ENCODE data around the gene SPOCK1. TPM values are rescaled to one million over a fixed set of nuclear protein-coding genes. Genes with fewer than 3 reads are reported as not detected.
"Not testable (repeated sequence)": the region's sequence is repeated elsewhere in the genome, so short reads cannot be mapped to it uniquely, and the experiment has no call there.

The SPOCK1 gene
- total and polyA plus RNA-seq, 2 experiments from 2014 or later, result 5.6 to 10.1 TPM

- Histone ChIP-seq H3K4me3 (no peak overlapping the region), H3K4me2 (no peak overlapping the region), H3K9me2 (replicated peaks; ENCODE audit: insufficient read depth) (no peaks in the 10 kb centered on the region), H3K9me3 (ENCODE audit: low read depth) (no peaks in the 10 kb centered on the region), H3K4me1 (ENCODE audit: insufficient read depth) (no peaks in the 10 kb centered on the region), H4K20me1 (ENCODE audit: insufficient read depth, poor library complexity, severe bottlenecking) (no peaks in the 10 kb centered on the region), H2AFZ (no peak overlapping the region), H3K27me3 (no peaks in the 10 kb centered on the region), H3K36me3 (replicated peaks; ENCODE audit: insufficient read depth, low read depth) (no peaks in the 10 kb centered on the region), H3K27ac (no peak overlapping the region), H3K79me2 (no peaks in the 10 kb centered on the region)
- WGBS (ENCODE audit: low lambda C conversion rate, missing lambda C conversion rate), result 55% methylated on average over 5 of the region's 5 CpGs
- no peak for TF ChIP-seq EZH2phosphoT487 (IDR thresholded peaks at IDR 0.05; ENCODE audit: low read depth, severe bottlenecking, unreplicated experiment)
- no peak for TF ChIP-seq CTCF (IDR thresholded peaks at IDR 0.05; ENCODE audit: poor library complexity)
- no peak for TF ChIP-seq EZH2 (IDR thresholded peaks at IDR 0.05; ENCODE audit: borderline replicate concordance)
- no peak for DNase-seq (ENCODE audit: low spot score)
These were observed 238.1 kb downstream of the SPOCK1 start for GRCh38 chr5:137260820-137261695.

DNA sequence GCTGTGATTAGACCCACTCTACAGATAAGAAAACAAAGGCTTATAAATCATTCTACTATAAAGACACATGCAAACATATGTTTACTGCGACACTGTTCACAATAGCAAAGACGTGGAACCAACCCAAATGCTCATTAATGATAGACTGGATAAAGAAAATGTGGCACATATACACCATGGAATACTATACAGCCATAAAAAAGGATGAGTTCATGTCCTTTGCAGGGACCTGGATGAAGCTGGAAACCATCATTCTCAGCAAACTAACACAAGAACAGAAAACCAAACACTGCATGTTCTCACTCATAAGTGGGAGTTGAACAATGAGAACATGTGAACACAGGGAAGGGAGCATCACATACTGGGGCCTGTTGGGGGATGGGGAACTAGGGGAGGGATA, 240.0 kb downstream of the SPOCK1 start:
- H3K4me1 ChIP-seq (ENCODE audit: insufficient read depth); H3K27me3 ChIP-seq; H3K36me3 ChIP-seq (replicated peaks; ENCODE audit: insufficient read depth, low read depth); H3K4me2 ChIP-seq; H2AFZ ChIP-seq; H3K27ac ChIP-seq; H3K9me3 ChIP-seq (ENCODE audit: low read depth); DNase-seq (ENCODE audit: low spot score); H3K9me2 ChIP-seq (replicated peaks; ENCODE audit: insufficient read depth); H3K79me2 ChIP-seq; H3K4me3 ChIP-seq; H4K20me1 ChIP-seq (ENCODE audit: insufficient read depth, poor library complexity, severe bottlenecking): not testable (repeated sequence)
- WGBS (ENCODE audit: low lambda C conversion rate, missing lambda C conversion rate), result 84% methylated on average over 2 of the region's 2 CpGs

DNA sequence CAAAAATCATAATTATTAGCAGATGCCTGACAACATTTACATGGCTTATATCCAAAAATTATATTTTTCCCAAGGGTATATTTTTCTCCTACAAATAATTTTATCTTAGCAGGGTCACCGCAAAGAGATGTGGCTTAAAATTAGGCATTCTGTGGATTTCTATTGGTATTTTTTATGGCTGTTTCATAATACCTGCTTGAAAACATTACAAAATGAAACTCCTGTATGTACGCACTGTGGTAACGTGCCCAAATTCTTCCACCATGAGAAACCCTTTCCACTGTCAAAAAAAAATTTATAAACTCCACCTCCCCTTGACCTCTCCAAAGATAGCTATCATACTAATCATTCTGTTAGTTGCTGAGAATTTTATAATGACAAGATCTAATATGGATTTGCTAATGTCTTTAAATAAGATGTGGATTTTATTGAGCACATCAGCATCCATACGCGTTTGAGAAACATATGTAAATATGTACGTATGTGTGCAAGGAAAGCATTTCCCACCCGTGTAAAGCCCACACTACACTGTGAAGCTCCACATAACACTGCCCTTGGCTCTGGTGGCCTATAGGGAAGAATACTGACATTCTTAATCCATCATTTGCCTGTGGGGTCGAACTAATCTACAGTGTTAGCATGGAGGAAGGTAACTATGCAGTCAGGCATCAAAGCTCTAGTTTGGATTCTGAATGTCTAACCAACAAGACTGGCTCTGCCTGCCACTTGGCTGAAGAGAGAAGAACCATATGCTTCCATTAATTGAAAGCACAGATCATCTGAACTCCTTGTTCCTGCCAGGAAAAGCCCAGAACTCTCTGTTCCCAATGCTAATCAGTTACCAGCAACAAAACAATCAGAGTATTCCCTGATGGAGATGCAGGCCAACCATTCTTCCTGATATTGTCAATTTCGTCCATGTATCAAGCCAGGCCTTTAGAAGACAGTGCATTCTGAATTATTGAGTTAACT, 244.7 kb downstream of the SPOCK1 start:
- H3K27me3 ChIP-seq, result no peaks in the 10 kb centered on the region

More for the DNA sequence above, 244.7 kb downstream of the SPOCK1 start:
- H3K9me3 ChIP-seq (ENCODE audit: low read depth), result no peaks in the 10 kb centered on the region
- no peaks in the 10 kb centered on the region for H3K9me2 ChIP-seq (replicated peaks; ENCODE audit: insufficient read depth)
- DNase-seq (ENCODE audit: low spot score), result no peak
- no peak overlapping the region for H3K4me2 ChIP-seq
- H3K4me3 ChIP-seq, result no peak overlapping the region
- no peak for TF ChIP-seq EZH2 (IDR thresholded peaks at IDR 0.05; ENCODE audit: borderline replicate concordance)
- no peak for TF ChIP-seq EZH2phosphoT487 (IDR thresholded peaks at IDR 0.05; ENCODE audit: low read depth, severe bottlenecking, unreplicated experiment)
- no peak for TF ChIP-seq CTCF (IDR thresholded peaks at IDR 0.05; ENCODE audit: poor library complexity)
- no peaks in the 10 kb centered on the region for H3K4me1 ChIP-seq (ENCODE audit: insufficient read depth)
- no peaks in the 10 kb centered on the region for H3K36me3 ChIP-seq (replicated peaks; ENCODE audit: insufficient read depth, low read depth)
- no peaks in the 10 kb centered on the region for H3K79me2 ChIP-seq
- H3K27ac ChIP-seq, result no peak overlapping the region
- H2AFZ ChIP-seq, result no peak overlapping the region
- H4K20me1 ChIP-seq (ENCODE audit: insufficient read depth, poor library complexity, severe bottlenecking), result no peaks in the 10 kb centered on the region
- 84% methylated on average over 9 of the region's 9 CpGs for WGBS (ENCODE audit: low lambda C conversion rate, missing lambda C conversion rate)

All from hepatocyte (in vitro differentiated cells).